Testis (tissue), 2 donors: ENCODE data around the gene IGSF21.

Experiments
- CTCF ChIP-seq, 3 experiments: fragments of 450-650 bp in 2 of 3; fragments of 200-600 bp in 1 of 3; sonication (generic) in 1 of 3; IDR thresholded peaks; one replicate each; pipeline ENCODE4 v1.5.1; 2016 to 2019; ENCODE audit warnings: antibody characterized with exemption in 3 of 3, mild to moderate bottlenecking in 2 of 3, moderate library complexity in 1 of 3
- POLR2A ChIP-seq: fragments of 450-650 bp; IDR thresholded peaks from one replicate; pipeline ENCODE4 v1.6.1; 2017; ENCODE audit warnings: antibody characterized with exemption, mild to moderate bottlenecking, moderate library complexity

GRCh38 chr1:18337757-18338156 is 230.2 kb downstream of the IGSF21 start:
- TF ChIP-seq CTCF (IDR thresholded peaks at IDR 0.05) (no peak), POLR2A (no peak)
